Smooth muscle cell (in vitro differentiated cells): ENCODE results near the gene USB1. TPM values are rescaled to one million over a fixed set of nuclear protein-coding genes. Genes with fewer than 3 reads are reported as not detected.

Source experiments
- DNase-seq: peaks from one replicate; lab custom pipeline; 2025; ENCODE audit not compliant: unreplicated experiment; lab: John Stamatoyannopoulos, UW
- H2AFZ ChIP-seq: fragments of 200-600 bp; sonication (generic); 2 replicates; pipeline ENCODE4 v1.6.0; 2016; ENCODE audit warnings: antibody characterized with exemption, low read depth, mild to moderate bottlenecking
- H3F3A ChIP-seq: fragments of 200-600 bp; sonication (generic); 2 replicates; pipeline ENCODE4 v1.6.0; 2017; ENCODE audit warnings: antibody characterized with exemption, low read depth
- H3K27ac ChIP-seq: fragments of 200-600 bp; sonication (generic); 2 replicates; pipeline ENCODE4 v1.5.1; 2016; ENCODE audit warnings: low read depth, mild to moderate bottlenecking
- H3K27me3 ChIP-seq: fragments of 200-600 bp; sonication (generic); 2 replicates; pipeline ENCODE4 v1.6.1; 2016; ENCODE audit warnings: low read depth, mild to moderate bottlenecking
- H3K36me3 ChIP-seq: fragments of 200-600 bp; sonication (generic); 2 replicates; pipeline ENCODE4 v1.5.1; 2016; ENCODE audit warnings: low read depth
- H3K4me1 ChIP-seq: fragments of 200-600 bp; sonication (generic); 2 replicates; pipeline ENCODE4 v1.5.1; 2016; ENCODE audit warnings: low read depth
- H3K4me2 ChIP-seq: fragments of 200-600 bp; sonication (generic); 2 replicates; pipeline ENCODE4 v1.6.0; 2016; ENCODE audit warnings: mild to moderate bottlenecking
- H3K4me3 ChIP-seq: fragments of 200-600 bp; sonication (generic); 2 replicates; pipeline ENCODE4 v1.5.1; 2016; ENCODE audit warnings: mild to moderate bottlenecking
- H3K79me2 ChIP-seq: fragments of 200-600 bp; sonication (generic); 2 replicates; pipeline ENCODE4 v1.6.0; 2016; ENCODE audit warnings: low read depth, mild to moderate bottlenecking
- H3K9ac ChIP-seq: fragments of 200-600 bp; sonication (generic); 2 replicates; pipeline ENCODE4 v1.6.0; 2016; ENCODE audit warnings: low read depth
- H3K9me3 ChIP-seq: fragments of 200-600 bp; sonication (generic); replicated peaks from 2 replicates; pipeline ENCODE4 v1.5.1; 2016; ENCODE audit warnings: low read depth
- H4K20me1 ChIP-seq: fragments of 200-600 bp; sonication (generic); 2 replicates; pipeline ENCODE4 v1.6.0; 2016; ENCODE audit warnings: low read depth
- WGBS: methylation state at CpG from one replicate; pipeline ENCODE4 v1.1.7; 2016; ENCODE audit warnings: low lambda C conversion rate; 5-methylcytosine and 5-hydroxymethylcytosine counted together
- polyA plus RNA-seq: library from polyadenylated mRNA; unstranded; fragments of >200 nt; fragmentation: Nextera tagmentation; extraction: Ambion mirVana; gene quantifications from 2 replicates; pipeline ENCODE4 v1.2.1, GENCODE V29; 2016
- total RNA-seq: library from RNA; depleted of rRNA; stranded (reverse); fragments of >200 nt; gene quantifications from 2 replicates; pipeline ENCODE4 v1.2.3, GENCODE V29; 2014
- TF ChIP-seq, protein P1 (sequence below): fragments of 200-600 bp; sonication (generic); IDR thresholded peaks from 2 replicates; pipeline ENCODE4 v1.5.1; 2017; ENCODE audit warnings: borderline replicate concordance, mild to moderate bottlenecking, antibody characterized with exemption; ENCODE audit not compliant: insufficient read depth, poor library complexity, severe bottlenecking

The USB1 gene
- total and polyA plus RNA-seq, 2 experiments from 2014 or later = 26.9 to 56.6 TPM

DNA sequence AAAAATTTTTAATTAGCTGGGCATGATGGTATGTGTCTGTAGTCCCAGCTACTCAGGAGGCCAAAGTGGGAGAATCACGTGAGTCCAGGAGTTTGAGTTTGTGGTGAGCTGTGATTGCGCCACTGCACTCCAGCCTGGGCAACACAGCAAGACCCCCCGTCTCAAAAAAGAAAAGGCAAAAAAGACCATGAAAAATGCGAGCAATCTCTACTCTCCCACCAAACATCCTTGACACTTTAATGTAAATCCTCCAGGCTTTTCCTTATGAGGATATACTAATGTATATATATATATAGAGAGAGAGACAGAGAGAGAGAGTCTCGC, 52.4 kb downstream of the USB1 start:
- no peak for DNase-seq
- Histone ChIP-seq H3K27ac (no peak overlapping the region), H3F3A (no peaks in the 10 kb centered on the region), H3K9ac (no peak overlapping the region), H2AFZ (no peak overlapping the region), H3K9me3 (no peaks in the 10 kb centered on the region), H3K4me3 (no peak overlapping the region), H3K79me2 (no peaks in the 10 kb centered on the region), H3K4me2 (no peak overlapping the region), H3K27me3 (no peaks in the 10 kb centered on the region), H4K20me1 (no peaks in the 10 kb centered on the region), H3K4me1 (no peaks in the 10 kb centered on the region), H3K36me3 (no peaks in the 10 kb centered on the region)
- 92% methylated on average over 5 of the region's 5 CpGs for WGBS
- TF ChIP-seq, protein P1, sequence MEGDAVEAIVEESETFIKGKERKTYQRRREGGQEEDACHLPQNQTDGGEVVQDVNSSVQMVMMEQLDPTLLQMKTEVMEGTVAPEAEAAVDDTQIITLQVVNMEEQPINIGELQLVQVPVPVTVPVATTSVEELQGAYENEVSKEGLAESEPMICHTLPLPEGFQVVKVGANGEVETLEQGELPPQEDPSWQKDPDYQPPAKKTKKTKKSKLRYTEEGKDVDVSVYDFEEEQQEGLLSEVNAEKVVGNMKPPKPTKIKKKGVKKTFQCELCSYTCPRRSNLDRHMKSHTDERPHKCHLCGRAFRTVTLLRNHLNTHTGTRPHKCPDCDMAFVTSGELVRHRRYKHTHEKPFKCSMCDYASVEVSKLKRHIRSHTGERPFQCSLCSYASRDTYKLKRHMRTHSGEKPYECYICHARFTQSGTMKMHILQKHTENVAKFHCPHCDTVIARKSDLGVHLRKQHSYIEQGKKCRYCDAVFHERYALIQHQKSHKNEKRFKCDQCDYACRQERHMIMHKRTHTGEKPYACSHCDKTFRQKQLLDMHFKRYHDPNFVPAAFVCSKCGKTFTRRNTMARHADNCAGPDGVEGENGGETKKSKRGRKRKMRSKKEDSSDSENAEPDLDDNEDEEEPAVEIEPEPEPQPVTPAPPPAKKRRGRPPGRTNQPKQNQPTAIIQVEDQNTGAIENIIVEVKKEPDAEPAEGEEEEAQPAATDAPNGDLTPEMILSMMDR = no peak

DNA sequence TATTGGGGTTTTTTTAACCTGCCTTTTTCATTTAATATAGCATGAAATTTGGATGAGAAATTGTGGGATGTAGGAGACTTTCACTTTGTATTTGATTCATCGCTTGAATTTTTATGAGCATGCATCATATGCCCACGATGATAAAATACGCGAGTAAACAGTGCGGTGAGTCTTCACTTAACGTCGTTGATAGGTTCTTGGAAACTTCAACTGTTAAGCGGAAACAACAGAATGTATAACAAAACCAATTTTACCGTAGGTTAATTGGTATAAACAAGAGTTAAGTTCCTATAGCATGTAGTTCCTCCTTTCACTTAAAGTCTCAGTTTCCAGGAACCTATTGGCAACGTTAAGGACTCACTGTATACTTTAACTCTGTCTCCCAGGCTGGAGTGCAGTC, 53.1 kb downstream of the USB1 start:
- TF ChIP-seq, protein P1 = no peak
- Histone ChIP-seq H3K79me2 (no peaks in the 10 kb centered on the region), H2AFZ (no peak overlapping the region), H3K4me1 (no peaks in the 10 kb centered on the region), H3K4me3 (no peak overlapping the region), H3K36me3 (no peaks in the 10 kb centered on the region), H3K9me3 (no peaks in the 10 kb centered on the region), H4K20me1 (no peaks in the 10 kb centered on the region), H3K9ac (no peak overlapping the region), H3K4me2 (no peak overlapping the region), H3K27ac (no peak overlapping the region), H3K27me3 (no peaks in the 10 kb centered on the region), H3F3A (no peaks in the 10 kb centered on the region)
- no peak for DNase-seq
- 96% methylated on average over 10 of the region's 10 CpGs for WGBS

DNA sequence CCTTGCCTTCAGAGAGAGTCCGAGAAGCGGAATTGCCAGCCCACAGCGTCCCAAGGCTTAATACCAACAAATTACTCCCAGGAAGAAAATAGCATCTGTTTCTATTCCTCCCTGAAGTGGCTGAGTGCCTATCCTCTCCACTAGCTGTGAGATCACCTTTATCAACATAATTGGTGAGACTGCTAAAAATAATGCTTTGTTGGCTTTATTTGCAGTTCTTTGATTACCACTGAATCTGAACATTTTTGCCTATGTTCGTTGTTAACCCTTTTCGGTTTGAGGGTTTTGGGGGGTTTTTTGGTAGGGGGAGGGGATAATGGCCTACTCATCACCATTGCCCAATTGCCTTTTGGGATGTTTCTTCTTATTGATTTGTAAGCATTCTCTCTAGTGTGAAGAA, 55.4 kb downstream of the USB1 start:
- TF ChIP-seq, protein P1 = no peak
- no peaks in the 10 kb centered on the region for H3K27me3 ChIP-seq
- 89% methylated on average over 5 of the region's 5 CpGs for WGBS

DNA sequence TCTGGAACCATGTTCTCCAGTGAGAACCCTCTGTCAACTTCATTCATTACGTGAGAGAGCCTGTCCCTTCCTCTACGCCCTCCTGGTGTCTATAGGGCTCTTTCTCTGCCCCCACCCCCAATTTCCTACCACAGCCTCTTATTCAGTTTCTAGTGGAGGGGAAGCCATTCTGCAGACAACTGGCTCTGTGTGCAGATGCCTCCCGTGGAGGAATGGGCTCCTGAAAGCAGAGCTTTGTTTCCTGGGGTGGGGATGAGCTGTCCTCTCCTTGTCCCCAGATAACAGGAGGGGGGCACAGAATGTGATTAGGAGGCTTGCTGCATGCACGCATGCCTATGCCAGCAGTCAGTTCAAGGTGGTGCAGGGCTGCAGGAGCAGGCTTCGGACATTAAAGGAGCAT, 55.9 kb downstream of the USB1 start:
- DNase-seq = no peak
- Histone ChIP-seq H3K9ac (no peak overlapping the region), H3K9me3 (no peaks in the 10 kb centered on the region), H3K27ac (no peak overlapping the region), H3K36me3 (no peaks in the 10 kb centered on the region), H3K79me2 (no peaks in the 10 kb centered on the region), H3K27me3 (no peaks in the 10 kb centered on the region), H3K4me3 (no peak overlapping the region), H3K4me1 (no peaks in the 10 kb centered on the region), H3F3A (no peaks in the 10 kb centered on the region), H3K4me2 (no peak overlapping the region), H4K20me1 (no peaks in the 10 kb centered on the region), H2AFZ (no peak overlapping the region)
- WGBS = 85% methylated on average over 5 of the region's 5 CpGs
- TF ChIP-seq, protein P1 = no peak

More for the DNA sequence above, 55.4 kb downstream of the USB1 start:
- H2AFZ ChIP-seq = no peak overlapping the region
- H3F3A ChIP-seq = no peaks in the 10 kb centered on the region
- no peak overlapping the region for H3K4me3 ChIP-seq
- no peaks in the 10 kb centered on the region for H3K9me3 ChIP-seq
- no peak overlapping the region for H3K9ac ChIP-seq
- no peak overlapping the region for H3K4me2 ChIP-seq
- no peak overlapping the region for H3K27ac ChIP-seq
- no peaks in the 10 kb centered on the region for H3K79me2 ChIP-seq
- H3K36me3 ChIP-seq = no peaks in the 10 kb centered on the region
- DNase-seq = no peak
- H3K4me1 ChIP-seq = no peaks in the 10 kb centered on the region
- H4K20me1 ChIP-seq = no peaks in the 10 kb centered on the region
